HCT116 (cell line): Measurements from ENCODE around the gene MTHFS. TPM values are rescaled to one million over a fixed set of nuclear protein-coding genes. Genes with fewer than 3 reads are reported as not detected.
A peak's percentile ranks its signal among the peaks of the same experiment; 100 is the strongest.
"Not testable (repeated sequence)": the region's sequence is repeated elsewhere in the genome, so short reads cannot be mapped to it uniquely, and the experiment has no call there.

Source experiments
- ATAC-seq: fragments of 200-7000 bp; cut with Tn5 transposase; 2 replicates; pipeline ENCODE4 v1.9.1; 2020; ENCODE audit warnings: mild to moderate bottlenecking, moderate library complexity
- BruUV-seq: library from RNA; stranded (reverse); fragments of 400-500 nt; replicated peaks from 2 replicates; lab custom pipeline; 2021; lab: Mats Ljungman, UMichigan
- CTCF ChIA-PET: fragments of 300-600 bp; sonication (Branson Sonifier 250); formaldehyde crosslinking; loops from one replicate; lab custom pipeline; 2021; ENCODE audit warnings: antibody characterized with exemption; lab: Charles Lee
- POLR2A ChIA-PET: fragments of 300-600, 350-600 bp; sonication (Branson Sonifier 250); formaldehyde crosslinking; loops from one replicate; lab custom pipeline; 2021; ENCODE audit warnings: antibody characterized with exemption; lab: Charles Lee
- RAD21 ChIA-PET, 2 experiments: fragments of 300-600 bp; sonication (Branson Sonifier 250); formaldehyde crosslinking; loops; one replicate each; lab custom pipeline; 2023; ENCODE audit warnings: low total read pairs in 2 of 2; ENCODE audit not compliant: uncharacterized antibody in 2 of 2, unreplicated experiment in 2 of 2, low non-redundant PET in 1 of 2; lab: Charles Lee
- DNase-seq: peaks from one replicate; pipeline ENCODE4 v3.0.0-alpha.2; 2010; ENCODE audit warnings: low read depth, low spot score
- H2AFZ ChIP-seq: fragments of 200-600 bp; shearing (Covaris generic), sonication (generic); 2 replicates; pipeline ENCODE4 v1.6.1; 2017; ENCODE audit warnings: low read depth, mixed run types, mixed read lengths, antibody characterized with exemption, low read length; ENCODE audit not compliant: poor library complexity, severe bottlenecking
- H3K27ac ChIP-seq: 2 replicates; pipeline ENCODE4 v1.5.1; 2012; ENCODE audit warnings: low read depth, low read length
- H3K27me3 ChIP-seq: fragments of 200-600 bp; sonication (generic); 2 replicates; pipeline ENCODE4 v1.6.1; 2016; ENCODE audit warnings: mixed run types, low read length, mixed read lengths; ENCODE audit not compliant: insufficient read depth
- H3K36me3 ChIP-seq, 2 experiments: fragments of 200-500 bp in 1 of 2; fragments of 200-600 bp in 1 of 2; sonication (Bioruptor generic) in 1 of 2; sonication (generic) in 1 of 2; 2 replicates each; pipeline versions ENCODE4 v1.5.1 to v1.6.1; 2014 to 2016; ENCODE audit warnings: low read length in 2 of 2, inconsistent platforms in 1 of 2, mixed read lengths in 1 of 2, mixed run types in 1 of 2; ENCODE audit not compliant: insufficient read depth in 2 of 2, control insufficient read depth in 1 of 2
- H3K4me1 ChIP-seq, 2 experiments: fragments of 200-600 bp in 1 of 2; sonication (generic) in 1 of 2; 2 replicates each; pipeline versions ENCODE4 v1.5.1 to v1.6.1; 2012 to 2017; ENCODE audit warnings: low read length in 2 of 2, inconsistent platforms in 1 of 2, mild to moderate bottlenecking in 1 of 2, mixed read lengths in 1 of 2, mixed run types in 1 of 2, moderate library complexity in 1 of 2; ENCODE audit not compliant: insufficient read depth in 2 of 2, control insufficient read depth in 1 of 2
- H3K4me2 ChIP-seq: fragments of 200-600 bp; sonication (generic); 2 replicates; pipeline ENCODE4 v1.6.1; 2017; ENCODE audit warnings: mixed run types, low read length, mixed read lengths
- H3K4me3 ChIP-seq, 2 experiments: fragments of 200-600 bp in 1 of 2; sonication (generic) in 1 of 2; replicated peaks in 1 of 2; 2 replicates each; pipeline ENCODE4 v1.5.1; 2011 to 2016; ENCODE audit warnings: low read length in 2 of 2, control low read depth in 1 of 2, low read depth in 1 of 2, mild to moderate bottlenecking in 1 of 2, mixed read lengths in 1 of 2, mixed run types in 1 of 2
- H3K79me2 ChIP-seq: fragments of 200-600 bp; sonication (generic); 2 replicates; pipeline ENCODE4 v1.6.1; 2017; ENCODE audit warnings: mild to moderate bottlenecking, mixed run types, low read length, moderate library complexity, mixed read lengths; ENCODE audit not compliant: insufficient read depth
- H3K9ac ChIP-seq: fragments of 200-600 bp; sonication (generic); 2 replicates; pipeline ENCODE4 v1.6.1; 2016; ENCODE audit warnings: low read length, mixed read lengths
- H3K9me2 ChIP-seq: fragments of 200-600 bp; sonication (generic), shearing (Covaris generic); 2 replicates; pipeline ENCODE4 v1.6.1; 2017; ENCODE audit warnings: mixed run types, mild to moderate bottlenecking, moderate library complexity; ENCODE audit not compliant: insufficient read depth
- H3K9me3 ChIP-seq, 2 experiments: fragments of 200-500 bp in 1 of 2; fragments of 200-600 bp in 1 of 2; sonication (Bioruptor generic) in 1 of 2; sonication (generic) in 1 of 2; 2 replicates each; pipeline ENCODE4 v1.6.1; 2014 to 2017; ENCODE audit warnings: low read length in 2 of 2, mixed read lengths in 2 of 2, inconsistent platforms in 1 of 2, low read depth in 1 of 2, mild to moderate bottlenecking in 1 of 2, mixed run types in 1 of 2, moderate library complexity in 1 of 2; ENCODE audit not compliant: control insufficient read depth in 1 of 2, insufficient read depth in 1 of 2
- H4K20me1 ChIP-seq: fragments of 200-600 bp; sonication (generic), shearing (Covaris generic); 2 replicates; pipeline ENCODE4 v1.6.1; 2017; ENCODE audit warnings: mixed run types, mild to moderate bottlenecking, moderate library complexity; ENCODE audit not compliant: insufficient read depth
- CBX3 ChIP-seq: IDR thresholded peaks from 2 replicates; pipeline ENCODE4 v1.6.1; 2012; ENCODE audit warnings: low read depth
- CEBPB ChIP-seq: IDR thresholded peaks from 2 replicates; pipeline ENCODE4 v1.6.1; 2012; ENCODE audit warnings: low read depth
- CTCF ChIP-seq, 3 experiments: fragments of 200-600 bp in 1 of 3; sonication (generic) in 1 of 3; IDR thresholded peaks in 2 of 3; conservative IDR thresholded peaks in 1 of 3; 2 replicates each; pipeline ENCODE4 v1.5.1; 2012 to 2017; ENCODE audit warnings: low read depth in 2 of 3, low read length in 2 of 3, antibody characterized with exemption in 1 of 3, borderline replicate concordance in 1 of 3, control low read depth in 1 of 3, mild to moderate bottlenecking in 1 of 3, mixed read lengths in 1 of 3, mixed run types in 1 of 3, moderate library complexity in 1 of 3; ENCODE audit not compliant: insufficient read depth in 1 of 3
- EGR1 ChIP-seq: IDR thresholded peaks from 2 replicates; pipeline ENCODE4 v1.6.1; 2012; ENCODE audit warnings: low read depth
- ELF1 ChIP-seq: IDR thresholded peaks from 2 replicates; pipeline ENCODE4 v1.6.1; 2012; ENCODE audit warnings: low read depth, borderline replicate concordance
- EZH2 ChIP-seq: fragments of 200-600 bp; sonication (generic); IDR thresholded peaks from 2 replicates; pipeline ENCODE4 v1.6.1; 2017; ENCODE audit warnings: antibody characterized with exemption, mixed run types
- EZH2phosphoT487 ChIP-seq: fragments of 200-600 bp; IDR thresholded peaks from 2 replicates; pipeline ENCODE4 v1.6.1; 2018; ENCODE audit warnings: antibody characterized with exemption, borderline replicate concordance
- FOSL1 ChIP-seq: IDR thresholded peaks from 2 replicates; pipeline ENCODE4 v1.6.1; 2012; ENCODE audit warnings: low read depth
- JUND ChIP-seq: IDR thresholded peaks from 2 replicates; pipeline ENCODE4 v1.6.1; 2012
- MAX ChIP-seq: IDR thresholded peaks from 2 replicates; pipeline ENCODE4 v1.6.1; 2012
- POLR2A ChIP-seq: IDR thresholded peaks from 2 replicates; pipeline ENCODE4 v1.7.0; 2011; ENCODE audit warnings: borderline replicate concordance; ENCODE audit not compliant: insufficient read depth, insufficient read length; ENCODE audit errors: extremely low read depth
- POLR2AphosphoS5 ChIP-seq: IDR thresholded peaks from 2 replicates; pipeline ENCODE4 v1.6.1; 2011; ENCODE audit warnings: mild to moderate bottlenecking, low read depth, low read length, moderate library complexity
- SIN3A ChIP-seq: IDR thresholded peaks from 2 replicates; pipeline ENCODE4 v1.6.1; 2012; ENCODE audit warnings: low read depth
- SRF ChIP-seq: IDR thresholded peaks from 2 replicates; pipeline ENCODE4 v1.6.1; 2012; ENCODE audit warnings: low read depth
- TCF7L2 ChIP-seq: IDR thresholded peaks from 2 replicates; pipeline ENCODE4 v1.7.0; 2011; ENCODE audit warnings: borderline replicate concordance, inconsistent platforms; ENCODE audit not compliant: insufficient read depth, insufficient read length; ENCODE audit errors: extremely low read depth
- YY1 ChIP-seq: IDR thresholded peaks from 2 replicates; pipeline ENCODE4 v1.6.1; 2011; ENCODE audit warnings: low read length, low read depth, moderate library complexity, mild to moderate bottlenecking; ENCODE audit not compliant: insufficient replicate concordance; ENCODE audit errors: extremely low read depth
- ZBTB33 ChIP-seq: IDR thresholded peaks from 2 replicates; pipeline ENCODE4 v1.6.1; 2011; ENCODE audit warnings: mild to moderate bottlenecking, low read length, moderate library complexity; ENCODE audit not compliant: insufficient replicate concordance; ENCODE audit errors: extremely low read depth
- intact Hi-C: fragments of 100-400 bp; cut with micrococcal nuclease; formaldehyde crosslinking; loops from 2 replicates; pipeline ENCODE4 v1.10.0; 2022
- total RNA-seq: library from RNA; stranded (reverse); gene quantifications from one replicate; pipeline ENCODE4 v1.2.1, GENCODE V29; 2021; ENCODE audit not compliant: unreplicated experiment

The MTHFS gene
- total RNA-seq, 1 experiment from 2014 or later = 30.5 TPM

GRCh38 chr15:79915776-79916501 is 19.1 kb upstream of the MTHFS start:
- ATAC-seq, H3K4me2 ChIP-seq, H3K9me2 ChIP-seq, CTCF ChIA-PET, H3K27me3 ChIP-seq, BruUV-seq: not testable (repeated sequence)
- TF ChIP-seq CBX3 = peak; percentile 90
- TF ChIP-seq, all 23 proteins: peak for 1; not testable (repeated sequence) for 22
- H2AFZ ChIP-seq, POLR2A ChIA-PET, H4K20me1 ChIP-seq, H3K79me2 ChIP-seq, H3K9ac ChIP-seq, DNase-seq, RAD21 ChIA-PET, H3K27ac ChIP-seq, H3K4me1 ChIP-seq, H3K4me3 ChIP-seq, intact Hi-C loops: not testable (repeated sequence)
- H3K9me3 ChIP-seq = peaks cover 29 to 41% of the 10 kb centered on the region in 2 experiments; a peak in 3 of 4 replicates
- peaks cover 2 to 15% of the 10 kb centered on the region in 2 experiments; a peak in 2 of 4 replicates for H3K36me3 ChIP-seq

GRCh38 chr15:79914728-79915127 is 17.9 kb upstream of the MTHFS start:
- peaks cover 18 to 37% of the 10 kb centered on the region in 2 experiments; a peak in 3 of 4 replicates for H3K9me3 ChIP-seq
- no peak overlapping the region for H3K4me3 ChIP-seq
- no peaks in the 10 kb centered on the region for H3K79me2 ChIP-seq
- ChIA-PET CTCF (no interaction called here), POLR2A (no interaction called here), RAD21 (no interaction called here)
- H3K9me2 ChIP-seq = no peaks in the 10 kb centered on the region
- ATAC-seq = no peak
- peaks cover under 1 to 8% of the 10 kb centered on the region in 2 experiments; a peak in 3 of 4 replicates for H3K36me3 ChIP-seq
- no peaks in the 10 kb centered on the region for H3K4me1 ChIP-seq
- DNase-seq = no peak
- no peaks in the 10 kb centered on the region for H3K27me3 ChIP-seq
- no peak overlapping the region for H3K4me2 ChIP-seq
- H4K20me1 ChIP-seq = no peaks in the 10 kb centered on the region
- intact Hi-C loops = no loop called here
- no TSS peak for BruUV-seq
- H2AFZ ChIP-seq = no peak overlapping the region
- H3K27ac ChIP-seq = no peak overlapping the region
- no peak overlapping the region for H3K9ac ChIP-seq
- TF ChIP-seq CEBPB (no peak), EGR1 (no peak), FOSL1 (no peak), POLR2AphosphoS5 (no peak), EZH2phosphoT487 (no peak), CBX3 (no peak), EZH2 (no peak), SRF (no peak), TCF7L2 (no peak), ELF1 (no peak), POLR2A (no peak), ZBTB33 (no peak), MAX (no peak), CTCF (IDR thresholded peaks at IDR 0.05 in 2 of 3, conservative IDR thresholded peaks at IDR 0.05 in 1 of 3; ENCODE audit: borderline replicate concordance in 1 of 3, insufficient read depth in 1 of 3, low read depth in 2 of 3, low read length in 2 of 3) (no peak), JUND (no peak), YY1 (no peak), SIN3A (no peak)
